ENCODE data around the gene HEBP1.

Gene HEBP1

DNA sequence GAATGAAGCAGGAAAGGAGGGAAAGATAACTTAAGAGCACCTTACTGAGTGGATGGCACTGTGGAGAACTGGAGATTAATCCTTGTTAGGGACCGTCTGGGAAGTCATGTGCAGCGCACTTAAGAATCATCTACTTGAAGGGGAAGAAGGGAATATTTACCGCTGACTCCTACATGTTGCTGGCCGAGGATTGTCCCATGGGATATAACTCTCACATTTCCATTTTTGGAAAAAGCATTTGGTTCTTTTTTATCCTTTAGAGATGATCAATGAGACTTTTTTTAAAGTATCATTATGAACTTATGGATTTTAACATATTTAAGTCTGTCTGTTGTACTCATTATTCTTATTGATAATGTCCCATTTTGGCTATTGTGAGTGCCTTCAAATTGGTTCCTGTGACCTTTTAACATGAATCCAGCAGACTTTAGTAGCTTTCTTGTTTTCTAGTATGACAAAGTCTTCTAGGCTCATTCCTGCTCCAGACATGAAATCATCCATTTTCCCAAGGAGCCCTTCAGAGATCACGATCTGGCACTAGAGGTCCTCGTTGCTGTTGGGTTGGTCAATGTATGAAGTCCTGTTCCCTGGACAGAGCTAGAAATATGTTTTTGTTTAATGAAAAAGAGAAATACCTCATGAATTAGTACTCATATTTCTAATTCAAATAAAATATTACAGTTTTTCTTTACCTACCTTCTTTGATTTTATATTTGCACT, 23.9 kb upstream of the HEBP1 start:
- DNase-seq: no peak

DNA sequence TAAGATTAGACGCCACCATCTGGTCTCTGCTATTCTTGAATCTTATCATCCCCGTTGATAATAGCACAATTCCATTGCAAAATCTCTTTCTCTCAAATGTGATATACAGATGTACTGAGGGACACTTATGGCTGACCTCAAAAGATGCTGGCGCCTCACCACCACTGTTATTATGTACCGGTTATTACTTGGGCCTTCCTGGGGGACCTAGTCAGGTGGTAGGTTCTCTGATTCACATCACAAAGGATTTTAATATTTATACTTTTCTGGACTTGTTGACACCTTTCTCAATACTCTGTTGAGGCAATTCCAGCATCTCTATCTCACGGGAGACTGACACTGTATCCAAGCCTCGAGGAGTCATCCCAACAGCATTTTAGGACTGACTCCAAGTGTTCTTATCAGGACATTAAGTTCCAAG, 22.8 kb upstream of the HEBP1 start:
- no peak for DNase-seq

- DNase-seq: no peak
These were observed 11.0 kb upstream of the HEBP1 start for GRCh38 chr12:13011098-13011497.

GRCh38 chr12:13008741-13009380, 8.8 kb upstream of the HEBP1 start:
- peak; percentile 52 for DNase-seq

DNA sequence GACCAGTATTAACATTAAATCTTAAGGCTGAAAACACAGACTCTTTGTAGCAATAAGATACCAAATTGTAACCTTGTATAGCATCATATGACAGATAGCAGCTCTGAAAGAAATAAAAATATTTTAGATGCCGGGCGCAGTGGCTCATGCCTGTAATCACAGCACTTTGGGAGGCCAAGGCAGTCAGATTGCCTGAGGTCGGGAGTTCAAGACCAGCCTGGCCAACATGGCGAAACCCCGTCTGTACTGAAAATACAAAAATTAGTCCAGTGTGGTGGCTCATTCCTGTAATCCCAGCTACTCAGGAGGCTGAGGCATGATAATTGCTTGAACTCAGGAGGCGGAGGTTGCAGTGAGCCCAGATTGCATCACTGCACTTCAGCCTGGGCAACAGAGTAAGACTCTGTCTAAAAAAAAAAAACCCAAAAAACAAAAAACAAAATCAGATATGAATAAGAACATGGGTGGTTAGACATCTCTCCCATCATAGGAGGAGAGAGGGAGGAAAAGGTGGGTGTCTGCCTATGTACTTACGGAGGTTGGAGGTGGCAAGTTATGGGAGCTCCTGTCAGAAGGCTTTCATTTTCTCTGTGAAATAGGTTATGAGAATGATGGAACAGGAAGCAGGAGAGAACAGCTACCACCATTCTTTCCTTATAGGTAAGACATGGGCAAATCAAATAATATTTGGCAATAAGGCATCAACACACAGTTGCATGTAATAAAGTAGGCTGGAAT, 7.6 kb upstream of the HEBP1 start:
- DNase-seq: no peak

GRCh38 chr12:13005649-13006048, 5.6 kb upstream of the HEBP1 start:
- DNase-seq: no peak

- DNase-seq: no peak
These were observed 4.9 kb upstream of the HEBP1 start for GRCh38 chr12:13004986-13005385.

- no peak for DNase-seq
These were observed 4.3 kb upstream of the HEBP1 start for GRCh38 chr12:13004361-13004760.

DNA sequence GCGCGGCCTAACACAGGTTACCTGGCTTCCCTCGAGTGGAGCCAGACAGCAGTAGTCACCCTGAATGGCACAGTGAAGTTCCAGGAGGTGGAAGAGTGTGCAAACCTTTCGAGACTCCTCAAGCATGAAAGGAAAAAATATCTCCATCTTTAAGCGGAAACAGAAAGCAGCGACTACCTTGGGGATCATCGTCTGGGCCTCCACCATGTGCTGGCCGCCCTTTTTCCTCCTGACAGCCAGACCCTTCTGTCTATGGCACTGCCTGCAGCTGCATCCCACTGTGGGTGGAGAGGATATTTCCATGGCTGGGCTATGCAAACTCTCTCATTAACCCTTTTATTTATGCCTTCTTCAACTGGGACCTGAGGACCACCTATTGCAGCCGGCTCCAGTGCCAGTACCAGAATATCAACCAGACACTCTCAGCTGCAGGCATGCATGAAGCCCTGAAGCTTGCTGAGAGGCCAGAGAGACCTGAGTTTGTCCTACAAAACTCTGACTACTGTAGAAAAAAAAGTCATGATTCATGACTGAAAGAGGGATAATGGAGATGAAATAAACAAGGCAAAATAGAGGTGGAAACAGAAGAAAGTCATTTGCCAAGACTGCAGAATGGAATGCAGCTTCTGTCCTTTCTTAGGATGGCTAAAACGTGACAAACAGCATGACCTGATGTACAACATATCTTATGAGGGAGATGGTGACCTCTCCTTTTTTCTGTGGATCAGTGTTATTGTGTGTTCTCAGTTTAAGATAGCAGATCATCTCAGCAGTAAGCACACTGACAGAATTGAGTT, 2.4 kb upstream of the HEBP1 start:
- no peak for DNase-seq

DNA sequence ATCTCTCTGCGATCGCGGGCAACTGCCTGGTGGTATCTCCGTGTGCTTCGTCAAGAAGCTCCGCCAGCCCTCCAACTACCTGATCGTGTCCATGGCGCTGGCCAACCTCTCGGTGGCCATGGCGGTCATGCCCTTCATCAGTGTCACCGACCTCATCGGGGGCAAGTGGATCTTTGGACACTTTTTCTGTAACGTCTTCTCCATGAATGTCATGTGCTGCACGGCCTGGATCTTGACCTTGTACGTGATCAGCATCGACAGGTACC, 1.6 kb upstream of the HEBP1 start:
- no peak for DNase-seq

- DNase-seq: peak; percentile 68
These were observed 1.1 kb upstream of the HEBP1 start for GRCh38 chr12:13000925-13001774.

DNA sequence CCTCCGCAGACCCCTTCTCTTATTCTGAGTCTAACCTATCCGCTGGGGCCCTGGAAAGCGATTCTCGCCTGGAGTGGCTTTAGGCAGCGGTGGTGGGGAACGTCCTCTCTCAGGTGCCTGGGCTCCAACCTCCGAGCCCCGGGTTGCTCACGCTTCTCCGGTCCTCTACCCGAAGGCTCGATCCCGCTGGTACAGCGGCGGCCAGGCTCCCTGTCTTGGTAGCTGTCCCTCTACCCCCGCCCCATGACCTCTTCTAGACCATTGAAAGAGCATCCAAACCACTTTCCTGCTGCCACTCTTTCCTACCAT, 505 bp upstream of the HEBP1 start:
- no peak for DNase-seq

DNA sequence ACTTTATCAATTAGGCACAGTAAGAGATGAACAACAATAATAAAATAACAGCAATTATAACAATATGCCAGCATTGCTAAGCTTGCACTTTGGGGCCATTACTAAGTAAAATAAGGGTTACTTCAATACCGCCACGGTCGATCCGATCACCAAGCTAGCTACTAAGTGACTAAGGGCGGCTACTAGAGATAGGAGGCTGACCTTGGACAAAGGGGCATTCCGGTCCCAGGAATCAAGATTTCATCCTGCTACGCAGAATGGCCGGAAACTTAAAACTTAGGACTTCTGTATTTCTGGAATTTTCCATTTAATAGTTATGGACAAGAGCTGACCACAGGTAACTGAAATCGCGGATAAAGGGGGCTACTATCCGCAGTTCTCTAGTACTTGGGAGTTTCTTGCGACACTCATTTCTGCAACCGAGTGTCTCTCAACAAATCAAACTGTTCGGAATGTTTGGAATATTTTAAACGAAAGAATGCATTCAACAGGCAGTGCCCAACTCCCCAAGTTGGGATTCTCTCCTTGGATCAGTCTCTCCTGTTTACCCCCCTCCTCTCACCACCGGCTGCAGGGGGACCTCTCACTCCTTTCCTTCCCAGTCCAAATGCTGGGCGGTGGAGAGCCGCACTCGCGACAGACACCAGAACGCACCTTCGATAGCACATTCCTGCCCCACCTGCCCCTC, 650 bp downstream of the HEBP1 start:
- peak; percentile 44 for DNase-seq

DNA sequence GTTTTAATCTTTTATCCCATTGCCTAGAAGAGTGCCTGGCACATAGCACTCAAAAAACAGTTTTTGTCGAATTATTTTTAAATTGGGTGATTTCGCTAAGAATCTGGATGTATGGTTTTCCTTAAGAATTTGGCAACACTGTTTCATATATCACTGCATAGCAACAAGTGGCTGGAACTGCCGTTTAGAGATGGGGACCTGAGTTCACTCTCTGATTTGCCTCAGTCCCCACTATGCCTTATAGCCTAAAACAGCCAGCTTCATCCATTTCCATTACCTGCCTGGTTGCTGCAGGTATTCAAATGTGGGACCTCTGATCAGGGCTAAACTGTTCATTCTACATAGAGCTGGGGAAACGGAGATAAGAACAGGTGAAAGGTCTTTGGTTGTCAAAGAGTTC, 1.8 kb downstream of the HEBP1 start:
- no peak for DNase-seq

DNA sequence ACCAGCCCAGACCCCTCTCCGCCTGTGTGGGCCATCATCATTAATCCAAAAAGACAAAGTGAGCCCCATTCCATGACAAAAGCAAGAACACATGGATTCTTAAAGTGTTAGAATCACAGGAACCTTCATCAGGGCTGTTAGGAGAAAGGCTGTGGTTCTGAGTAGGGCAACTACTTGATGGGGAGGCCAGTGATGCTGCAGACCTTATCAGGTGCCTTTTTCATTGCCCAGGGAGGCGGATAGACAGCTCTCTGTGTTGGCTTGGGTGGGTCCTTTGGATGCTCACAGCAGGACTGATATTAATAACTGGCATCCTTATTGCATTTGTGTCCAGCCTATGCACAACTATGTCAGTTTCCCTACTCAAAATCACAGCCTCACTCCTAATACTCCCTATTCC, 2.3 kb downstream of the HEBP1 start:
- no peak for DNase-seq

DNA sequence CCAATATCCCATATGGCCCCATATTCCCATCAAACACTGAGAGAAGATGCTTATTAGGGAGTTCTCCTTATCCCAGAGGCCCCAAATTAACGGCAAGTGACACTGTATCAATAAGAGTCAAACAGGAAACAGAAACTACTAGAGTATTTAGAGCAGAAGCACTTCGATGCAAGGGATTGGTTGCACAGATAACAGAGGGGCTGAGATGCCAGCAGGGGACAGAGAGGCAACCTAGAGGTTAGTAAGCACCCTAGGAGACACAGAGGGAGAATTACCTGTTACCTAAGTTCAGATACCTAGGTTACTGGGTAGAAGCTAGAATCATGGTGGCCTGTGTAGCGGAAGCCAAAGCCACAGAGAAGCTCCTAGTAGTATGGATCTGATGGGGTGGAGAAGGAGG, 2.9 kb downstream of the HEBP1 start:
- DNase-seq: no peak

DNA sequence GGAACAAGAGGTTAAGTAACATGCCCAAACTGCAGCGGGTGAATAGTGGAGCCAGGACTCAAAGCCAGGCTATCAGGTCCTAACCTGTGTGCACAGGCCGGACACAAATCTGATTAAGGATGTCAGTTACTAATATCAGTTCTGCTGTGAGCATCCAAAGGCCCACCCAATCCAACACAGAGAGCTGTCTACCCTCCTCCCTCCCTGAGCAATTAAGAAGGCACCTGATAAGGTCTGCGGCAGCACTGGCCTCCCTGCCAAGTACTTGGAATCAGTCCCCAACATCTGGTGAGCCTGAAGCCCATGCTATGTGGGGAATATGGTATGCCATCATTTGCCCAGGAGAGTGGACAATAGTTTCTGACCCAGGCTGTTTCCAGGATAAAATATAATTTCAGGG, 3.9 kb downstream of the HEBP1 start:
- DNase-seq: no peak

- DNase-seq: no peak
These were observed 5.0 kb downstream of the HEBP1 start for GRCh38 chr12:12995088-12995487.

GRCh38 chr12:12993367-12993766, 6.7 kb downstream of the HEBP1 start:
- no peak for DNase-seq

- DNase-seq: peak; percentile 87
These were observed 7.5 kb downstream of the HEBP1 start for GRCh38 chr12:12992418-12993130.

All from fibroblast of skin of scalp (primary cell).